CD4-positive, alpha-beta memory T cell (primary cell): ENCODE measurements around the gene KLHDC1. TPM values are rescaled to one million over a fixed set of nuclear protein-coding genes. Genes with fewer than 3 reads are reported as not detected.
"Not testable (repeated sequence)": the region's sequence is repeated elsewhere in the genome, so short reads cannot be mapped to it uniquely, and the experiment has no call there.

ENCODE experiments used
- CTCF ChIA-PET: fragments of 350-600 bp; sonication (Branson Sonifier 250); formaldehyde crosslinking; loops from one replicate; lab custom pipeline; 2021; ENCODE audit warnings: inconsistent platforms; ENCODE audit not compliant: partially characterized antibody; lab: Charles Lee
- POLR2A ChIA-PET: fragments of 350-600 bp; sonication (Branson Sonifier 250); formaldehyde crosslinking; loops from one replicate; lab custom pipeline; 2021; ENCODE audit not compliant: partially characterized antibody; lab: Charles Lee
- DNase-seq, 5 donors: peaks; one replicate each; pipeline versions ENCODE4 v3.0.0 to v3.0.0-alpha.2; 2020 to 2022; ENCODE audit warnings: mixed read lengths in 1 of 5
- H3K27ac ChIP-seq: one replicate; pipeline ENCODE4 v1.7.0; 2013; ENCODE audit warnings: low read depth, low read length
- H3K27me3 ChIP-seq: 2 replicates; pipeline ENCODE4 v1.7.0; 2013; ENCODE audit warnings: mild to moderate bottlenecking, low read length, moderate library complexity; ENCODE audit not compliant: insufficient read depth
- H3K36me3 ChIP-seq: 2 replicates; pipeline ENCODE4 v1.7.0; 2013; ENCODE audit warnings: mild to moderate bottlenecking, low read length, moderate library complexity; ENCODE audit not compliant: insufficient read depth
- H3K4me1 ChIP-seq: 2 replicates; pipeline ENCODE4 v1.7.0; 2013; ENCODE audit warnings: mild to moderate bottlenecking, low read length, moderate library complexity; ENCODE audit not compliant: insufficient read depth
- H3K4me3 ChIP-seq, 2 donors: one replicate each; pipeline ENCODE4 v1.7.0; 2013; ENCODE audit warnings: low read length in 2 of 2, mild to moderate bottlenecking in 1 of 2
- H3K9me3 ChIP-seq, 2 donors: one replicate each; pipeline ENCODE4 v1.7.0; 2013; ENCODE audit warnings: low read length in 2 of 2, control low read depth in 1 of 2; ENCODE audit not compliant: control insufficient read depth in 1 of 2
- H3K27ac Mint-ChIP-seq, 7 donors: one replicate each; pipeline ENCODE4 v1.8.0; 2020 to 2021; ENCODE audit warnings: mixed read lengths in 7 of 7, mild to moderate bottlenecking in 6 of 7, inconsistent platforms in 3 of 7, moderate library complexity in 3 of 7
- H3K27me3 Mint-ChIP-seq, 2 donors: one replicate each; pipeline ENCODE4 v1.8.0; 2020 to 2021; ENCODE audit warnings: mixed read lengths in 2 of 2
- H3K36me3 Mint-ChIP-seq, 2 donors: one replicate each; pipeline ENCODE4 v1.8.0; 2020 to 2021; ENCODE audit warnings: mixed read lengths in 2 of 2, inconsistent platforms in 1 of 2, mild to moderate bottlenecking in 1 of 2
- H3K4me1 Mint-ChIP-seq, 4 donors: one replicate each; pipeline ENCODE4 v1.8.0; 2020 to 2021; ENCODE audit warnings: mixed read lengths in 4 of 4, mild to moderate bottlenecking in 1 of 4
- H3K4me3 Mint-ChIP-seq, 8 donors: one replicate each; pipeline ENCODE4 v1.8.0; 2020 to 2021; ENCODE audit warnings: mixed read lengths in 8 of 8, mild to moderate bottlenecking in 7 of 8, moderate library complexity in 6 of 8, inconsistent platforms in 3 of 8
- H3K9me3 Mint-ChIP-seq, 8 donors: one replicate each; pipeline ENCODE4 v1.8.0; 2020 to 2021; ENCODE audit warnings: mixed read lengths in 8 of 8, mild to moderate bottlenecking in 5 of 8, inconsistent platforms in 3 of 8, moderate library complexity in 1 of 8
- intact Hi-C: fragments of 100-400 bp; cut with micrococcal nuclease; formaldehyde crosslinking; loops from one replicate; pipeline ENCODE4 v1.15.1; 2023
- polyA plus RNA-seq, 2 donors: library from polyadenylated mRNA; unstranded; fragments of 300-500 nt; fragmentation: Illumina TruSeq; gene quantifications; one replicate each; pipeline ENCODE4 v1.2.3, GENCODE V29; 2021
- total RNA-seq, 2 experiments: library from RNA; stranded (reverse); gene quantifications; one replicate each; pipeline ENCODE4 v1.2.3, GENCODE V29; 2021

The KLHDC1 gene
- total and polyA plus RNA-seq, 4 experiments from 2014 or later: 2.0 to 13.6 (median 7.9) TPM

DNA sequence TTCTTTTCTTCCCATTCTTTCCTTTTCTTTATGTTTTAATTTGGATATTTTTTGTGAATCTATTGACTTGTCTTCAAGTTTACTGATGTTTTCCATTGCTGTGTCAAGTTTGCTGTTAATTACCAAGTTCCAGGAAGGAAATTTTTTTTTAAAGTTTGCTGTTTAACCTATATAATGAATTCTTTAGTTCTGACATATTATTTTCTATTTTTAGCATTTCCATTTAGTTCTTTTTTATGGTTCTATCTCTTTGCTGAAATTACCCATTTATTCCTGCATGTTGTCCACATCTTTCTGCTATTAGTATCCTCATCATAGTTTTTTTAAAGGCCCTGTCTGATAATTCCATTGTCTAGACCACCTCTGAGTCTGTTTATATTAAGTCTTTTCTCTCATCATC is 27.8 kb downstream of the KLHDC1 start:
- no peak overlapping the region for H3K27ac ChIP-seq
- Mint-ChIP-seq H3K4me3 (no peak overlapping the region), H3K36me3 (peaks cover 36 to 50% of the 10 kb centered on the region in 2 donors), H3K27ac (peak overlapping the region in 1 of 7 donors; percentile 19), H3K27me3 (no peaks in the 10 kb centered on the region), H3K9me3 (peaks cover 0 to 2% (median 0%) of the 10 kb centered on the region in 8 donors), H3K4me1 (no peaks in the 10 kb centered on the region)
- no peaks in the 10 kb centered on the region for H3K36me3 ChIP-seq
- no peaks in the 10 kb centered on the region for H3K27me3 ChIP-seq
- no peaks in the 10 kb centered on the region for H3K4me1 ChIP-seq
- no peaks in the 10 kb centered on the region for H3K9me3 ChIP-seq
- intact Hi-C loops: no loop called here
- ChIA-PET POLR2A (no interaction called here), CTCF (interaction anchor here (1.6 kb wide), 1 partner anchor 9 kb away, joined by 3 read pairs; no protein-coding TSS in a partner anchor)
- H3K4me3 ChIP-seq: no peak overlapping the region
- DNase-seq: no peak

DNA sequence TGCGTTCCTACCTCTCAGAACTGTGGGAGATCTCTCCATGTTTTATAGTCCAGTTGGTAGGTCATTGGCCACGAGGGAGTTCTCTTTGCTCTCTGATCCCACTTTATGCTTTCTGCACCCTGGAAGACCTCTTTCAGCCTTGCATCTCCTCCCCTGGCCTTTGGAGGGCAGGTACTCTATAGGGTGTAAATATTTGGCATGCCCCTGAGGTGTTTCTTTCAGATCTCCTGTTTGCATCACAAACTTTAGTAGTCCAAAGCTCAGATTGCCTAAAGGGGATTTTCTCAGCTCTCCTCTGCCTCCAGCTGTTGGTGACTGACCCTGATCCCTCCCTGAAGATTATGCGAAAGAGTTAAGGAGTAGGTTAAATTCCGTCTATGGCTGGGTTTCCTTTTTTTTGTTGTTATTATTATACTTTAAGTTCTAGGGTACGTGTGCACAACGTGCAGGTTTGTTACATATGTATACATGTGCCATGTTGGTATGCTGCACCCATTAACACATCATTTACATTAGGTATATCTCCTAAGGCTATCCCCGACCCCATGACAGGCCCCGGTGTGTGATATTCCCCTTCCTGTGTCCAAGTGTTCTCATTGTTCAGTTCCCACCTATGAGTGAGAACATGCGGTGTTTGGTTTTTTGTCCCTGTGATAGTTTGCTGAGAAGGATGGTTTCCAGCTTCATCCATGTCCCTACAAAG is 29.0 kb downstream of the KLHDC1 start:
- H3K27ac ChIP-seq, H3K9me3 Mint-ChIP-seq, H3K4me1 ChIP-seq, H3K36me3 ChIP-seq, H3K27ac Mint-ChIP-seq, DNase-seq, intact Hi-C loops, H3K9me3 ChIP-seq, H3K27me3 ChIP-seq, H3K4me3 ChIP-seq, H3K27me3 Mint-ChIP-seq, H3K4me1 Mint-ChIP-seq, H3K4me3 Mint-ChIP-seq: not testable (repeated sequence)
- ChIA-PET CTCF (interaction anchor here (1.6 kb wide), 1 partner anchor 8 kb away, joined by 3 read pairs; no protein-coding TSS in a partner anchor), POLR2A (interaction anchor here (0.6 kb wide), 1 partner anchor 87 kb away, joined by 3 read pairs; the partner anchor contains the start of gene DNAAF2)
- peaks cover 44 to 47% of the 10 kb centered on the region in 2 donors for H3K36me3 Mint-ChIP-seq

DNA sequence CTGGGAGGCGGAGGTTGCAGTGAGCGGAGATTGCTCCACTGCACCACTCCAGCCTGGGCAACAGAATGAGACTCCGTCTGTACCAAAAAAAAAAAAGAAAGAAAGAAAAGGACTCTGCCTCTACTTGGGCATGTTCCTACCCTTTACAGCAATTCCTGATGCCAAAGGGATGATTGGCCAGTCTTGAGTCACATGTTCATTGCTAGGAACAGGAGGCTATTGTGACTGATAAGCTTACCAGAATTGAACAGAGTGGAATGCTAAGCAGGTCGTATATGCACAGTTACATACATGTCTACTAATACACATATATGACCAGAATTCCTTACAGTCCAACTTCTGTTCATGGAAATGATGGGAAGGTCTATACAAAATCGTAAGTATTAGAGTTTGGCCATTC is 34.3 kb downstream of the KLHDC1 start:
- Mint-ChIP-seq H3K36me3 (peaks cover 23 to 41% of the 10 kb centered on the region in 2 donors), H3K9me3 (no peaks in the 10 kb centered on the region)

DNA sequence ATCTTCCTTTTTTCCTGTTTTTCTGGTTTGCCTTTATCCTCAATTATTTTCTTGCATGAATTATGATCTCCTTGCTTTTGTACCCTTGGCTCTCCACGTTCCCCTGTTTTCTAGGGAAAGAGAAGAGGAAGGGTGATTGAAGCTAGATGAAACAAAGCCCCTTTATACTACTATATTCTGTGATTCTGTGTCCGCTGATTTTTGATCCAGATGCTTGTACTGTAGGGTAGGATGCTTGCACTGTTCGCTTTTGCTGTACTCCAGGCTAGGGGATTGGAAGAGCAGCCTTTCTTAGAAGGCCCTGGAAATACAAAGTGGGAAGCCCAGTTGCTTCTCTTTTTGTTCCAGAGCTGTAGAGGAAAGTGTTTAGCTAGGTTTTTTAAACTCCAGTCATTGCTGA is 40.0 kb downstream of the KLHDC1 start:
- H3K9me3 ChIP-seq: no peaks in the 10 kb centered on the region
- intact Hi-C loops: no loop called here
- DNase-seq: no peak
- H3K27ac Mint-ChIP-seq: peak overlapping the region in 1 of 7 donors; percentile 32
- H3K27me3 Mint-ChIP-seq: no peaks in the 10 kb centered on the region
- H3K36me3 Mint-ChIP-seq: peaks cover 22 to 24% of the 10 kb centered on the region in 2 donors
- no peaks in the 10 kb centered on the region for H3K4me1 ChIP-seq
- no peaks in the 10 kb centered on the region for H3K4me1 Mint-ChIP-seq
- POLR2A ChIA-PET: no interaction called here
- CTCF ChIA-PET: no interaction called here
- no peak overlapping the region for H3K4me3 ChIP-seq
- H3K36me3 ChIP-seq: no peaks in the 10 kb centered on the region
- no peaks in the 10 kb centered on the region for H3K9me3 Mint-ChIP-seq
- no peak overlapping the region for H3K4me3 Mint-ChIP-seq
- H3K27me3 ChIP-seq: no peaks in the 10 kb centered on the region
- H3K27ac ChIP-seq: no peak overlapping the region

More for the DNA sequence above, 34.3 kb downstream of the KLHDC1 start:
- ChIA-PET POLR2A (no interaction called here), CTCF (no interaction called here)
- Histone ChIP-seq H3K27ac (no peak overlapping the region), H3K4me3 (no peak overlapping the region), H3K9me3 (no peaks in the 10 kb centered on the region), H3K4me1 (no peaks in the 10 kb centered on the region), H3K36me3 (no peaks in the 10 kb centered on the region), H3K27me3 (no peaks in the 10 kb centered on the region)
- Mint-ChIP-seq H3K4me3 (peak overlapping the region in 1 of 8 donors; percentile 26), H3K27me3 (no peaks in the 10 kb centered on the region), H3K4me1 (no peaks in the 10 kb centered on the region), H3K27ac (no peak overlapping the region)
- no peak for DNase-seq
- intact Hi-C loops: no loop called here

DNA sequence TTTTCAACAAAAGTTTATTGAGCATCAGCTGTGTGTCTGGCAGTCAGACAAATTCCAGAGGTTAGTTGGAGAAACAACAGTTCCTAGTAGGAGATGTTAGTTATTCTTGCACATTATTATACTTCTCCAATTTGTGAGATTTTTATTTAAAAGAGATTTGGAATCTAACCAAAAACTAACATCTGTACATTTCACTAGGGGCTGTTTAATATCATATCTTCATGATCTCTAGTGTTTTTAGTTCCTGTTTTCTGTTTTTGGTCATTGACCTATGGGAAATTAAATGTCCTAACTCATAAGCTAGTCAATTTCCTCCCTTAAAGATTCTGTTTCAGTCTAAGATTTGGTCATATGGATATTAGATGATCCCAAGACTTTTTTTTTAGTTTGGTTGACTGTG is 40.9 kb downstream of the KLHDC1 start:
- Mint-ChIP-seq H3K27ac (no peak overlapping the region), H3K27me3 (no peaks in the 10 kb centered on the region), H3K4me1 (no peaks in the 10 kb centered on the region), H3K9me3 (no peaks in the 10 kb centered on the region), H3K36me3 (peaks cover 19 to 22% of the 10 kb centered on the region in 2 donors), H3K4me3 (no peak overlapping the region)
- no peak for DNase-seq
- Histone ChIP-seq H3K4me3 (no peak overlapping the region), H3K36me3 (no peaks in the 10 kb centered on the region), H3K27ac (no peak overlapping the region), H3K4me1 (no peaks in the 10 kb centered on the region), H3K27me3 (no peaks in the 10 kb centered on the region), H3K9me3 (no peaks in the 10 kb centered on the region)
- intact Hi-C loops: no loop called here
- CTCF ChIA-PET: no interaction called here
- POLR2A ChIA-PET: interaction anchor here (0.8 kb wide), 1 partner anchor 34 kb away, joined by 3 read pairs; the partner anchor contains the start of gene KLHDC2

DNA sequence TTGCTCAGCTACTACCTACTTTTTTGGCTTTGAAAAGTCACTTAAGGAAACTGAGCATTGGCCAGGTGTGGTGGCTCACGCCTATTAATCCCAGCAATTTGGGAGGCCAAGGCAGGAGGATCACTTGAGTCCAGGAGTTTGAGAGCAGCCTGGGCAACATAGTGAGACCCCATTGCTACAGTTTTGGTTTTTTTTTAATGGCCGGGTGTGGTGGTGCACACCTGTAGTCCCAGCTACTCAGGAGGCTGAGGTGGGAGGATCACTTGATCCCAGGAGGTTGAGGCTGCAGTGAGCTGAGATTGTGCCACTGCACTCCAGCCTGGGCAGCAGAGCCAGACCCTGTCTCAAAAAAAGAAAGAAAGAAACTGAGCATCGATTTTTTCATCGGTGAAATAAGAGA is 42.7 kb downstream of the KLHDC1 start:
- H3K27ac Mint-ChIP-seq, H3K4me3 ChIP-seq, H3K9me3 Mint-ChIP-seq, H3K27me3 ChIP-seq, intact Hi-C loops, H3K27me3 Mint-ChIP-seq, H3K4me1 ChIP-seq, H3K36me3 ChIP-seq, H3K4me3 Mint-ChIP-seq, DNase-seq, H3K27ac ChIP-seq, CTCF ChIA-PET, H3K9me3 ChIP-seq, H3K4me1 Mint-ChIP-seq: not testable (repeated sequence)
- POLR2A ChIA-PET: interaction anchor here (0.8 to 0.9 kb wide), 2 partner anchors 32 kb away, joined by 3 read pairs; partner anchors contain the start of gene KLHDC2
- H3K36me3 Mint-ChIP-seq: peaks cover 20 to 25% of the 10 kb centered on the region in 2 donors

DNA sequence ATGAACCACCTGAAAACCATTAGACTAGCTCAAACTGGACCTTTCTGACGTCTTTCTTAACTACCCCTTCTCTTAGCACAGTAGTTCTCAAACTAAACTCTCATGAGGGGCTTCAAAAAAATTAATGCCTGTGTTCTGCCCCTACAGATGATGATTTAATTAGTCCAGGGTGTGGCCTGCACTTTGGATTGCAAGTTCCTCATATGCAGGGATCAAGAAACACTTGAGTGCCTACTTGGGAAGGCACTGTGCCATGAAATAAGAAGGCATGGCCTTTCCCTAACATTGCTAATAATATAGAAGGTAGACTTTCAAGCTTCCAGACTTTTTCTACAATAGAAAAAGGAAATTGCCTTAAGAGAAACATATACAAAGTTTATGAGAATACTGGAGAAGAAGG is 52.3 kb downstream of the KLHDC1 start:
- Histone ChIP-seq H3K36me3 (no peaks in the 10 kb centered on the region), H3K27ac (no peak overlapping the region), H3K9me3 (no peaks in the 10 kb centered on the region), H3K4me1 (no peaks in the 10 kb centered on the region), H3K27me3 (no peaks in the 10 kb centered on the region), H3K4me3 (no peak overlapping the region)
- ChIA-PET POLR2A (interaction anchor here (0.5 kb wide), 1 partner anchor 1082 kb away, joined by 3 read pairs; no protein-coding TSS in a partner anchor), CTCF (no interaction called here)
- no peaks in the 10 kb centered on the region for H3K4me1 Mint-ChIP-seq
- peaks cover 21 to 38% of the 10 kb centered on the region in 2 donors for H3K36me3 Mint-ChIP-seq
- no peak for DNase-seq
- intact Hi-C loops: no loop called here
- H3K9me3 Mint-ChIP-seq: no peaks in the 10 kb centered on the region
- no peak overlapping the region for H3K4me3 Mint-ChIP-seq
- no peaks in the 10 kb centered on the region for H3K27me3 Mint-ChIP-seq
- peak overlapping the region in 1 of 7 donors; percentile 27 for H3K27ac Mint-ChIP-seq
